Measurements from ENCODE around the gene ADAMTS2.

DNA sequence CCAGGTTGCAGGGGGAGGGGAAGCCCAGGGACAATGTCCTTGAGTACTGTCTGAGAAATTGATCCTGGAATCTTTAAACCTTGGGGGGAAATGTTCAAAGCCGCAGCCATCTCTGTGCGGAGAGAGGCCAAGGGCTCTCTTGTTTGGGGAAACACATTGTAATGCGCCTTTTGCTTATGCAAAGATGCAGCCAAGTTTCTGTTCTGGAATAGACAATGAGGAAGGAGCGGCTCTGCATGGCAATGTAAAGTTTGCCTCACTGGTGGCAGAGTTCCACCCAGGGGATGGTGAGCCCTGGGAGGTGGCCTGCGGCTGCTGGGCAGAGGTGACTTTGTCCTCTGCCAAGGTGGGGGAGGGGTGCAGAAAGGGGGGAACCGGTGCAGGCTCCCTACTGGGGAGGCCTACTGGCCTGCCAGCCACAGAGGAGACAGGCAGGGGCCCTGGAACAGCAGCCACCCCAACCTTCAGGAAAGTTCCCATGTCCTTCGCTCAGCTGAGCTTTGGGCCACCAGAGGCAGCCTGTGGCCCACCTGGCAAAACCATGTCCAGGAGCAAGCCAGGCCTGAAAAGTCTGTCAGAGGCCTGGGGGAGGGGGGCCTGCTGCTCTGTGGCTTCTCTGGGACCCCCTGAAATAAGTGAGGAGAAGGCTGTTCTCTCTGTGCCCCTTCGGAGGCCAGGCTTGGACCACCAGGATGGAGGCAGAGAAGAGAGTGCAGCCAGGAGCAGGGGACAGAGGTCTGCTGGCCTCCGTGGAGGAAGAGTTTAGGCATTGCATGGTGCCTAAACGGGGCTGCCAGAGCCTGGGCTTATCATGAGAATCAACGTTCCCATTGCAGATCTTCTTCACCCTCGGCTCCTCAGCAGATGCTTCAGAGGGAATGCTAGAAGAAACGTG lies 157.3 kb downstream of the ADAMTS2 start:
- TF ChIP-seq, protein P1, sequence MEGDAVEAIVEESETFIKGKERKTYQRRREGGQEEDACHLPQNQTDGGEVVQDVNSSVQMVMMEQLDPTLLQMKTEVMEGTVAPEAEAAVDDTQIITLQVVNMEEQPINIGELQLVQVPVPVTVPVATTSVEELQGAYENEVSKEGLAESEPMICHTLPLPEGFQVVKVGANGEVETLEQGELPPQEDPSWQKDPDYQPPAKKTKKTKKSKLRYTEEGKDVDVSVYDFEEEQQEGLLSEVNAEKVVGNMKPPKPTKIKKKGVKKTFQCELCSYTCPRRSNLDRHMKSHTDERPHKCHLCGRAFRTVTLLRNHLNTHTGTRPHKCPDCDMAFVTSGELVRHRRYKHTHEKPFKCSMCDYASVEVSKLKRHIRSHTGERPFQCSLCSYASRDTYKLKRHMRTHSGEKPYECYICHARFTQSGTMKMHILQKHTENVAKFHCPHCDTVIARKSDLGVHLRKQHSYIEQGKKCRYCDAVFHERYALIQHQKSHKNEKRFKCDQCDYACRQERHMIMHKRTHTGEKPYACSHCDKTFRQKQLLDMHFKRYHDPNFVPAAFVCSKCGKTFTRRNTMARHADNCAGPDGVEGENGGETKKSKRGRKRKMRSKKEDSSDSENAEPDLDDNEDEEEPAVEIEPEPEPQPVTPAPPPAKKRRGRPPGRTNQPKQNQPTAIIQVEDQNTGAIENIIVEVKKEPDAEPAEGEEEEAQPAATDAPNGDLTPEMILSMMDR (IDR thresholded peaks at IDR 0.05) = no peak
- TF ChIP-seq EP300 (IDR thresholded peaks at IDR 0.05; ENCODE audit: low read depth) (no peak), POLR2AphosphoS5 (IDR thresholded peaks at IDR 0.05) (no peak), POLR2A (IDR thresholded peaks at IDR 0.05) (no peak)

Measured in transverse colon (tissue), 4 donors.